K562 (cell line): ENCODE measurements around the gene DAP. TPM values are rescaled to one million over a fixed set of nuclear protein-coding genes. Genes with fewer than 3 reads are reported as not detected.
A peak's percentile ranks its signal among the peaks of the same experiment; 100 is the strongest.

Source experiments
- ARHGAP35 ChIP-seq: fragments of 450-650 bp; IDR thresholded peaks from 2 replicates; pipeline ENCODE4 v1.6.1; 2018; ENCODE audit not compliant: partially characterized antibody
- ATF2 ChIP-seq: sonication (generic); formaldehyde crosslinking; IDR thresholded peaks from 2 replicates; pipeline ENCODE4 v1.8.1; 2022; ENCODE audit warnings: missing genetic modification reagents
- C11orf30 ChIP-seq: fragments of 450-650 bp; IDR thresholded peaks from 2 replicates; pipeline ENCODE4 v1.6.1; 2016; ENCODE audit warnings: low read depth, mild to moderate bottlenecking
- CBFA2T2 ChIP-seq: fragments of 450-650 bp; conservative IDR thresholded peaks from 2 replicates; pipeline ENCODE4 v1.6.1; 2017; ENCODE audit warnings: mild to moderate bottlenecking
- CBX8 ChIP-seq: fragments of 200-600 bp; sonication (generic); IDR thresholded peaks from 2 replicates; pipeline ENCODE4 v1.6.1; 2012; ENCODE audit warnings: borderline replicate concordance, mixed run types, low read depth, mild to moderate bottlenecking, moderate library complexity, mixed read lengths, low read length, control low read depth, inconsistent platforms; ENCODE audit not compliant: poor library complexity, severe bottlenecking; ENCODE audit errors: extremely low read depth
- E4F1 ChIP-seq: fragments of 250-450 bp; sonication (Bioruptor Pico); IDR thresholded peaks from 2 replicates; pipeline ENCODE4 v1.5.0; 2021; ENCODE audit warnings: mild to moderate bottlenecking, borderline replicate concordance
- ETV1 ChIP-seq: fragments of 450-650 bp; conservative IDR thresholded peaks from 2 replicates; pipeline ENCODE4 v1.6.1; 2016; ENCODE audit warnings: missing genetic modification characterization, control low read depth, low read depth, missing compliant biosample characterization
- GTF2E2 ChIP-seq: fragments of 200-800 bp; sonication (Bioruptor generic); IDR thresholded peaks from 2 replicates; pipeline ENCODE4 v1.6.1; 2016; ENCODE audit warnings: missing genetic modification characterization, missing compliant biosample characterization
- HNRNPL ChIP-seq: fragments of 200-400 bp; formaldehyde crosslinking; IDR thresholded peaks from 2 replicates; pipeline ENCODE4 v1.6.1; 2017; ENCODE audit warnings: low read depth, mild to moderate bottlenecking, low read length
- IRF1 ChIP-seq: sonication (generic); formaldehyde crosslinking; IDR thresholded peaks from 2 replicates; pipeline ENCODE4 v1.8.0; 2022; ENCODE audit warnings: missing genetic modification reagents, mild to moderate bottlenecking, borderline replicate concordance
- MTF1 ChIP-seq: fragments of 250-450 bp; sonication (Bioruptor Pico); IDR thresholded peaks from 2 replicates; pipeline ENCODE4 v1.9.0; 2021; ENCODE audit warnings: moderate library complexity, mild to moderate bottlenecking, inconsistent platforms, borderline replicate concordance
- NCOA4 ChIP-seq: fragments of 450-650 bp; IDR thresholded peaks from 2 replicates; pipeline ENCODE4 v1.6.1; 2018; ENCODE audit warnings: mild to moderate bottlenecking; ENCODE audit not compliant: partially characterized antibody
- NFYB ChIP-seq: IDR thresholded peaks from 2 replicates; pipeline ENCODE4 v1.6.1; 2011; ENCODE audit warnings: mild to moderate bottlenecking, moderate library complexity; ENCODE audit not compliant: insufficient read length; ENCODE audit errors: extremely low read depth
- NR2C2 ChIP-seq, 2 experiments: fragments of 200-800 bp in 1 of 2; sonication (Bioruptor generic) in 1 of 2; sonication (generic) in 1 of 2; formaldehyde crosslinking in 1 of 2; IDR thresholded peaks; 2 replicates each; pipeline versions ENCODE4 v1.6.1 to v1.8.0; 2016 to 2022; ENCODE audit warnings: mild to moderate bottlenecking in 1 of 2, missing compliant biosample characterization in 1 of 2, missing genetic modification characterization in 1 of 2, missing genetic modification reagents in 1 of 2
- PTRF ChIP-seq: fragments of 450-650 bp; IDR thresholded peaks from 2 replicates; pipeline ENCODE4 v1.6.1; 2016; ENCODE audit warnings: mild to moderate bottlenecking, missing genetic modification characterization, missing compliant biosample characterization
- SREBF1 ChIP-seq: fragments of 150-350 bp; IDR thresholded peaks from 2 replicates; pipeline ENCODE4 v1.6.1; 2014; ENCODE audit warnings: antibody characterized with exemption, low read depth, low read length, borderline replicate concordance
- TRIM28 ChIP-seq: fragments of 450-650 bp; IDR thresholded peaks from 2 replicates; pipeline ENCODE4 v1.6.1; 2017
- USF1 ChIP-seq: sonication (generic); formaldehyde crosslinking; IDR thresholded peaks from 2 replicates; pipeline ENCODE4 v1.9.0; 2022; ENCODE audit warnings: mild to moderate bottlenecking, missing genetic modification reagents
- polyA plus RNA-seq, 8 experiments: library from polyadenylated mRNA; depleted of rRNA in 4 of 8; stranded (reverse) in 5 of 8; unstranded in 3 of 8; fragments of >200 nt; fragmentation: Nextera tagmentation in 2 of 8; fragmentation: Illumina TruSeq in 1 of 8; extraction: Ambion mirVana in 2 of 8; extraction: Trizol in 1 of 8; gene quantifications; 2 replicates each; pipeline versions ENCODE4 v1.2.1 to v1.2.3, GENCODE V29; 2011 to 2014; ENCODE audit warnings: inconsistent platforms in 1 of 8, missing spikeins in 1 of 8
- total RNA-seq, 7 experiments: library from RNA; depleted of rRNA in 6 of 7; stranded (reverse); fragments of >200 nt in 6 of 7; fragmentation: Illumina TruSeq in 2 of 7; extraction: Trizol in 2 of 7; gene quantifications; 2 replicates each; pipeline versions ENCODE4 v1.2.1 to v1.2.3, GENCODE V29; 2011 to 2021; ENCODE audit warnings: low replicate concordance in 1 of 7

Gene DAP
- total and polyA plus RNA-seq, 9 of the 15 experiments (the other 6 are each of a cell fraction or from before 2014, with no cell fraction given) = 14.1 to 151 (median 34.5) TPM

- TF ChIP-seq SREBF1 (no peak), TRIM28 (no peak), NR2C2 (CRISPR knock-in tag; IDR thresholded peaks at IDR 0.05) (no peak), NR2C2 (tag; IDR thresholded peaks at IDR 0.05) (no peak), MTF1 (no peak), CBX8 (no peak), CBFA2T2 (peak; percentile 92), NCOA4 (no peak), HNRNPL (no peak), ATF2 (no peak), PTRF (tag) (no peak), C11orf30 (peak; percentile 86), ARHGAP35 (no peak), IRF1 (CRISPR knock-in tag) (no peak), E4F1 (no peak), GTF2E2 (no peak), ETV1 (tag) (no peak), NFYB (no peak), USF1 (CRISPR knock-in tag) (peak; percentile 38)
Measured at GRCh38 chr5:10762776-10763500, 1.9 kb upstream of the DAP start (continued).
